Sigmoid colon (tissue), 7 donors: ENCODE measurements around the gene COBL. TPM values are rescaled to one million over a fixed set of nuclear protein-coding genes. Genes with fewer than 3 reads are reported as not detected.

Experiments used
- DNase-seq: peaks from one replicate; pipeline ENCODE4 v3.0.0-alpha.2; 2019
- H3K27ac ChIP-seq, 4 donors: fragments of 200-600 bp; sonication (generic); one replicate each; pipeline ENCODE4 v1.5.1; 2016 to 2019; ENCODE audit warnings: mild to moderate bottlenecking in 1 of 4
- H3K27me3 ChIP-seq, 3 donors: fragments of 200-600 bp; sonication (generic); one replicate each; pipeline ENCODE4 v1.5.1; 2019; ENCODE audit warnings: mild to moderate bottlenecking in 1 of 3
- H3K36me3 ChIP-seq, 4 donors: fragments of 200-600 bp; sonication (generic); one replicate each; pipeline ENCODE4 v1.5.1; 2016 to 2019
- H3K4me1 ChIP-seq, 4 donors: fragments of 200-600 bp; sonication (generic); one replicate each; pipeline ENCODE4 v1.5.1; 2017 to 2019
- H3K4me3 ChIP-seq, 4 donors: fragments of 200-600 bp; sonication (generic); one replicate each; pipeline ENCODE4 v1.5.1; 2017 to 2019; ENCODE audit warnings: mild to moderate bottlenecking in 2 of 4, moderate library complexity in 1 of 4
- H3K9me3 ChIP-seq, 4 donors: fragments of 200-600 bp in 3 of 4; sonication (generic) in 3 of 4; one replicate each; pipeline versions ENCODE4 v1.5.1 to v1.6.1; 2013 to 2019
- CTCF ChIP-seq, 4 experiments: fragments of 450-650 bp in 3 of 4; fragments of 200-600 bp in 1 of 4; IDR thresholded peaks; one replicate each; pipeline ENCODE4 v1.5.1; 2016 to 2019; ENCODE audit warnings: antibody characterized with exemption in 4 of 4, mild to moderate bottlenecking in 3 of 4, moderate library complexity in 2 of 4
- EP300 ChIP-seq, 4 donors: sonication (generic); formaldehyde crosslinking; IDR thresholded peaks; one replicate each; pipeline ENCODE4 v1.6.1; 2017; ENCODE audit warnings: antibody characterized with exemption in 4 of 4
- POLR2A ChIP-seq, 2 donors: fragments of 450-650 bp; IDR thresholded peaks; one replicate each; pipeline ENCODE4 v1.6.1; 2016; ENCODE audit warnings: antibody characterized with exemption in 2 of 2, mild to moderate bottlenecking in 2 of 2, moderate library complexity in 2 of 2
- POLR2AphosphoS5 ChIP-seq, 4 donors: sonication (generic); formaldehyde crosslinking; IDR thresholded peaks; one replicate each; pipeline ENCODE4 v1.6.1; 2017; ENCODE audit warnings: antibody characterized with exemption in 4 of 4
- WGBS, 2 donors: extraction: QIAGEN DNeasy Blood & Tissue Kit; methylation state at CpG; one replicate each; pipeline ENCODE4 v1.1.7; 2013; 5-methylcytosine and 5-hydroxymethylcytosine counted together
- intact Hi-C: fragments of 100-400 bp; cut with DNase I; formaldehyde crosslinking; loops from one replicate; pipeline ENCODE4 v1.15.1; 2023
- polyA plus RNA-seq, 3 donors: library from polyadenylated mRNA; stranded (reverse); fragments of 200-250 nt; gene quantifications; one replicate each; pipeline ENCODE4 v1.2.3, GENCODE V29; 2013
- total RNA-seq, 4 donors: library from RNA; depleted of rRNA; stranded (reverse); fragments of >200 nt; gene quantifications; one replicate each; pipeline ENCODE4 v1.1.0, GENCODE V29; 2016
- donor health status: healthy with polysubstance abuse.
- donor health status: Bipolar disorder and iron deficiency.
- donor health status: healthy.

Gene COBL
- total and polyA plus RNA-seq, 7 donors: 3.0 to 27.6 (median 10.0) TPM

GRCh38 chr7:51081270-51081890 is 235.2 kb downstream of the COBL start:
- Histone ChIP-seq H3K36me3 (no peaks in the 10 kb centered on the region), H3K27ac (no peak overlapping the region), H3K4me1 (no peaks in the 10 kb centered on the region), H3K4me3 (no peak overlapping the region), H3K9me3 (no peaks in the 10 kb centered on the region), H3K27me3 (no peaks in the 10 kb centered on the region)
- TF ChIP-seq POLR2A (IDR thresholded peaks at IDR 0.05) (no peak), CTCF (IDR thresholded peaks at IDR 0.05) (no peak), EP300 (IDR thresholded peaks at IDR 0.05) (no peak), POLR2AphosphoS5 (IDR thresholded peaks at IDR 0.05) (no peak)
- intact Hi-C loops: no loop called here
- 70 to 83% methylated on average over 11 of the region's 11 CpGs for WGBS, 2 donors
- DNase-seq: no peak

- Histone ChIP-seq H3K4me1 (no peaks in the 10 kb centered on the region), H3K9me3 (no peaks in the 10 kb centered on the region), H3K36me3 (no peaks in the 10 kb centered on the region), H3K27ac (no peak overlapping the region), H3K27me3 (no peaks in the 10 kb centered on the region), H3K4me3 (no peak overlapping the region)
- 70 to 78% methylated on average over 12 of the region's 12 CpGs for WGBS, 2 donors
- no peak for DNase-seq
- intact Hi-C loops: no loop called here
- TF ChIP-seq POLR2A (IDR thresholded peaks at IDR 0.05): no peak
- TF ChIP-seq POLR2AphosphoS5 (IDR thresholded peaks at IDR 0.05): no peak
- TF ChIP-seq CTCF (IDR thresholded peaks at IDR 0.05): no peak
- no peak for TF ChIP-seq EP300 (IDR thresholded peaks at IDR 0.05)
Measured at GRCh38 chr7:51080622-51081269, 235.9 kb downstream of the COBL start.

GRCh38 chr7:51080216-51080615 is 236.4 kb downstream of the COBL start:
- H3K9me3 ChIP-seq: no peaks in the 10 kb centered on the region
- H3K36me3 ChIP-seq: no peaks in the 10 kb centered on the region
- H3K4me3 ChIP-seq: no peak overlapping the region
- WGBS, 2 donors: 91 to 95% methylated on average over 6 of the region's 6 CpGs
- no peak for DNase-seq
- no peak for TF ChIP-seq POLR2A (IDR thresholded peaks at IDR 0.05)
- no peak for TF ChIP-seq EP300 (IDR thresholded peaks at IDR 0.05)
- no peak for TF ChIP-seq CTCF (IDR thresholded peaks at IDR 0.05)
- no peak for TF ChIP-seq POLR2AphosphoS5 (IDR thresholded peaks at IDR 0.05)
- intact Hi-C loops: no loop called here
- H3K4me1 ChIP-seq: no peaks in the 10 kb centered on the region
- no peak overlapping the region for H3K27ac ChIP-seq
- H3K27me3 ChIP-seq: no peaks in the 10 kb centered on the region

GRCh38 chr7:51079494-51079893 is 237.1 kb downstream of the COBL start:
- TF ChIP-seq POLR2AphosphoS5 (IDR thresholded peaks at IDR 0.05) (no peak), POLR2A (IDR thresholded peaks at IDR 0.05) (no peak), EP300 (IDR thresholded peaks at IDR 0.05) (no peak), CTCF (IDR thresholded peaks at IDR 0.05) (no peak)
- Histone ChIP-seq H3K36me3 (no peaks in the 10 kb centered on the region), H3K9me3 (no peaks in the 10 kb centered on the region), H3K27ac (no peak overlapping the region), H3K4me3 (no peak overlapping the region), H3K27me3 (no peaks in the 10 kb centered on the region), H3K4me1 (no peaks in the 10 kb centered on the region)
- no peak for DNase-seq
- intact Hi-C loops: no loop called here
- WGBS, 2 donors: 82 to 94% methylated on average over 4 of the region's 4 CpGs
